HUES64 (cell line): ENCODE measurements around the gene HSPA1B.
"Not testable (repeated sequence)": the region's sequence is repeated elsewhere in the genome, so short reads cannot be mapped to it uniquely, and the experiment has no call there.

ENCODE experiments used
- H3K27ac ChIP-seq: 2 replicates; pipeline ENCODE4 v1.7.0; 2013; ENCODE audit warnings: low read depth, low read length, inconsistent platforms
- H3K27me3 ChIP-seq: 2 replicates; pipeline ENCODE4 v1.6.1; 2013; ENCODE audit warnings: mild to moderate bottlenecking, low read length; ENCODE audit not compliant: insufficient read depth
- H3K36me3 ChIP-seq: 2 replicates; pipeline ENCODE4 v1.6.1; 2013; ENCODE audit warnings: mild to moderate bottlenecking, low read length; ENCODE audit not compliant: insufficient read depth
- H3K4me1 ChIP-seq: 2 replicates; pipeline ENCODE4 v1.6.1; 2013; ENCODE audit warnings: mild to moderate bottlenecking, low read length, moderate library complexity; ENCODE audit not compliant: insufficient read depth
- H3K4me3 ChIP-seq: 2 replicates; pipeline ENCODE4 v1.5.1; 2013; ENCODE audit warnings: mild to moderate bottlenecking, low read length, moderate library complexity
- H3K9ac ChIP-seq: 2 replicates; pipeline ENCODE4 v1.6.1; 2013; ENCODE audit warnings: mild to moderate bottlenecking, low read depth, low read length
- H3K9me3 ChIP-seq: 2 replicates; pipeline ENCODE4 v1.6.1; 2013; ENCODE audit warnings: low read depth, low read length; ENCODE audit not compliant: insufficient read depth
- WGBS: fragments of 150-250, 120-280 bp; methylation state at CpG from one replicate; pipeline ENCODE4 v1.1.7; 2013; ENCODE audit warnings: missing lambda C conversion rate; 5-methylcytosine and 5-hydroxymethylcytosine counted together

HSPA1B gene

GRCh38 chr6:31817929-31818511, 9.5 kb upstream of the HSPA1B start:
- H3K27ac ChIP-seq: not testable (repeated sequence)
- peak overlapping the region; percentile 36 for H3K4me3 ChIP-seq

GRCh38 chr6:31819871-31820299, 7.7 kb upstream of the HSPA1B start:
- Histone ChIP-seq H3K36me3 (no peaks in the 10 kb centered on the region), H3K9me3 (no peaks in the 10 kb centered on the region), H3K27me3 (no peaks in the 10 kb centered on the region), H3K27ac (no peak overlapping the region), H3K4me3 (no peak overlapping the region), H3K4me1 (0 out of 2 replicates have a peak, but pooled peaks cover 4% of the 10 kb centered on the region), H3K9ac (no peak overlapping the region)

More at GRCh38 chr6:31817929-31818511, 9.5 kb upstream of the HSPA1B start:
- not testable (repeated sequence) for H3K9me3 ChIP-seq, H3K9ac ChIP-seq, H3K4me1 ChIP-seq, H3K27me3 ChIP-seq, H3K36me3 ChIP-seq
- WGBS: 90% methylated on average over 7 of the region's 8 CpGs

- H3K27me3 ChIP-seq, H3K9ac ChIP-seq, H3K27ac ChIP-seq, H3K9me3 ChIP-seq, H3K4me3 ChIP-seq, H3K36me3 ChIP-seq, H3K4me1 ChIP-seq: not testable (repeated sequence)
- 90% methylated on average over 10 of the region's 10 CpGs for WGBS
Measured at GRCh38 chr6:31820399-31820798, 7.1 kb upstream of the HSPA1B start.

- Histone ChIP-seq H3K9me3 (no peaks in the 10 kb centered on the region), H3K36me3 (no peaks in the 10 kb centered on the region), H3K4me1 (peaks cover 10% of the 10 kb centered on the region), H3K9ac (peak overlapping the region; percentile 81), H3K4me3 (peak overlapping the region; percentile 70), H3K27ac (peak overlapping the region; percentile 95), H3K27me3 (no peaks in the 10 kb centered on the region)
- 8% methylated on average over 33 of the region's 39 CpGs for WGBS
Measured at GRCh38 chr6:31821301-31822035, 6.1 kb upstream of the HSPA1B start.

- Histone ChIP-seq H3K9ac (peak overlapping the region; percentile 87), H3K36me3 (no peaks in the 10 kb centered on the region), H3K27ac (peak overlapping the region; percentile 95), H3K4me3 (peak overlapping the region; percentile 70), H3K27me3 (no peaks in the 10 kb centered on the region), H3K9me3 (no peaks in the 10 kb centered on the region), H3K4me1 (peaks cover 10% of the 10 kb centered on the region)
- WGBS: 4% methylated on average over 24 of the region's 25 CpGs
Measured at GRCh38 chr6:31822036-31822821, 5.3 kb upstream of the HSPA1B start.

GRCh38 chr6:31823592-31824196, 3.8 kb upstream of the HSPA1B start:
- not testable (repeated sequence) for H3K27me3 ChIP-seq, H3K27ac ChIP-seq, H3K36me3 ChIP-seq, H3K9me3 ChIP-seq, H3K9ac ChIP-seq, H3K4me3 ChIP-seq
- WGBS: 95% methylated on average over 8 of the region's 9 CpGs
- H3K4me1 ChIP-seq: peaks cover 10% of the 10 kb centered on the region

GRCh38 chr6:31825553-31825952, 2.0 kb upstream of the HSPA1B start:
- Histone ChIP-seq H3K36me3 (no peaks in the 10 kb centered on the region), H3K4me1 (peaks cover 10% of the 10 kb centered on the region), H3K4me3 (peak overlapping the region; percentile 17; the same call in 1 of the 2 replicates), H3K9ac (peak overlapping the region; percentile 58), H3K9me3 (no peaks in the 10 kb centered on the region), H3K27me3 (no peaks in the 10 kb centered on the region), H3K27ac (peak overlapping the region; percentile 84)
- WGBS: 65% methylated on average over 2 of the region's 4 CpGs

GRCh38 chr6:31826793-31827285, 699 bp upstream of the HSPA1B start:
- Histone ChIP-seq H3K36me3 (no peaks in the 10 kb centered on the region), H3K9ac (peak overlapping the region; percentile 71), H3K27ac (peak overlapping the region; percentile 74), H3K4me1 (peaks cover 10% of the 10 kb centered on the region), H3K9me3 (no peaks in the 10 kb centered on the region), H3K27me3 (no peaks in the 10 kb centered on the region), H3K4me3 (peak overlapping the region; percentile 52)
- WGBS: 4% methylated on average over 13 of the region's 13 CpGs

- Histone ChIP-seq H3K4me1 (peaks cover 7% of the 10 kb centered on the region), H3K27me3 (no peaks in the 10 kb centered on the region), H3K27ac (no peak overlapping the region)
Measured at GRCh38 chr6:31829633-31830283, 2.2 kb downstream of the HSPA1B start.

GRCh38 chr6:31830886-31831335, 3.4 kb downstream of the HSPA1B start:
- Histone ChIP-seq H3K27me3 (no peaks in the 10 kb centered on the region), H3K4me1 (no peaks in the 10 kb centered on the region), H3K36me3 (peaks cover 5% of the 10 kb centered on the region), H3K4me3 (peak overlapping the region; percentile 67), H3K9ac (peak overlapping the region; percentile 25; the same call in 1 of the 2 replicates), H3K27ac (no peak overlapping the region), H3K9me3 (no peaks in the 10 kb centered on the region)
- 86% methylated on average over 6 of the region's 6 CpGs for WGBS

More at GRCh38 chr6:31829633-31830283, 2.2 kb downstream of the HSPA1B start:
- no peaks in the 10 kb centered on the region for H3K9me3 ChIP-seq
- H3K9ac ChIP-seq: peak overlapping the region; percentile 50; the same call in 1 of the 2 replicates
- 39% methylated on average over 12 of the region's 15 CpGs for WGBS
- H3K36me3 ChIP-seq: no peaks in the 10 kb centered on the region
- peak overlapping the region; percentile 67 for H3K4me3 ChIP-seq
